Breast epithelium (tissue), 4 donors: ENCODE results near the gene VAMP1. TPM values are rescaled to one million over a fixed set of nuclear protein-coding genes. Genes with fewer than 3 reads are reported as not detected.

Source experiments
- DNase-seq, 2 donors: peaks; one replicate each; pipeline ENCODE4 v3.0.0-alpha.2; 2019; ENCODE audit warnings: low spot score in 2 of 2
- H3K27ac ChIP-seq, 2 donors: fragments of 200-600 bp; sonication (generic) in 1 of 2; one replicate each; pipeline ENCODE4 v1.5.1; 2016 to 2019; ENCODE audit warnings: mild to moderate bottlenecking in 1 of 2
- H3K27me3 ChIP-seq, 2 donors: fragments of 200-600 bp; sonication (generic) in 1 of 2; one replicate each; pipeline versions ENCODE4 v1.5.1 to v1.6.0; 2017 to 2019; ENCODE audit warnings: control low read depth in 1 of 2, mild to moderate bottlenecking in 1 of 2
- H3K36me3 ChIP-seq: fragments of 200-600 bp; one replicate; pipeline ENCODE4 v1.5.1; 2019
- H3K4me1 ChIP-seq, 2 donors: fragments of 200-600 bp; sonication (generic); one replicate each; pipeline ENCODE4 v1.5.1; 2016 to 2019; ENCODE audit warnings: control low read depth in 1 of 2
- H3K4me3 ChIP-seq, 3 donors: fragments of 200-600 bp; sonication (generic); 1 replicate in 2 of 3; 2 replicates in 1 of 3; pipeline ENCODE4 v1.5.1; 2016 to 2019; ENCODE audit warnings: mild to moderate bottlenecking in 3 of 3, moderate library complexity in 2 of 3
- H3K9me3 ChIP-seq, 2 donors: fragments of 200-600 bp; sonication (generic) in 1 of 2; one replicate each; pipeline ENCODE4 v1.5.1; 2016 to 2019; ENCODE audit warnings: control low read depth in 1 of 2
- POLR2A ChIP-seq: fragments of 450-650 bp; IDR thresholded peaks from one replicate; pipeline ENCODE4 v1.6.1; 2016; ENCODE audit warnings: antibody characterized with exemption, mild to moderate bottlenecking, moderate library complexity
- POLR2AphosphoS5 ChIP-seq, 3 donors: sonication (generic); formaldehyde crosslinking; IDR thresholded peaks; one replicate each; pipeline ENCODE4 v1.6.1; 2017; ENCODE audit warnings: antibody characterized with exemption in 3 of 3
- intact Hi-C: fragments of 100-400 bp; cut with DNase I; formaldehyde crosslinking; loops from one replicate; pipeline ENCODE4 v1.15.1; 2023; ENCODE audit warnings: low total_unique reads
- total RNA-seq, 3 donors: library from RNA; depleted of rRNA; stranded (reverse); fragments of >200 nt; gene quantifications; one replicate each; pipeline ENCODE4 v1.1.0, GENCODE V29; 2016
- TF ChIP-seq, protein P1 (sequence below), 3 donors: fragments of 450-650 bp; IDR thresholded peaks; one replicate each; pipeline ENCODE4 v1.5.1; 2016 to 2017; ENCODE audit warnings: antibody characterized with exemption in 3 of 3, mild to moderate bottlenecking in 3 of 3, moderate library complexity in 3 of 3

VAMP1 gene
- total RNA-seq, 3 donors from 2014 or later, result 8.2 to 12.5 (median 11.1) TPM

GRCh38 chr12:6451348-6452244 lies 18.9 kb downstream of the VAMP1 start, which contains the start of gene TAPBPL:
TSS of gene TAPBPL (plus strand) at chr12:6452042. CDS start at chr12:6452249, 207 bp downstream.
- intact Hi-C loops, result no loop called here
- Histone ChIP-seq H3K27me3 (no peaks in the 10 kb centered on the region), H3K27ac (peak within 1 kb of the TSS; percentile 95), H3K36me3 (no peaks in the 10 kb centered on the region), H3K9me3 (no peaks in the 10 kb centered on the region), H3K4me3 (peak within 1 kb of the TSS; percentile 66 to 78 (median 76)), H3K4me1 (peaks cover 7 to 11% of the 10 kb centered on the region in 2 donors)
- DNase-seq, result peak; percentile 77 to 81
- peak; percentile 3 to 69 (median 58) for TF ChIP-seq POLR2AphosphoS5 (IDR thresholded peaks at IDR 0.05)
- no peak for TF ChIP-seq POLR2A

GRCh38 chr12:6450869-6451347 lies 19.6 kb downstream of the VAMP1 start:
- H3K27ac ChIP-seq, result peak overlapping the region; percentile 95
- H3K27me3 ChIP-seq, result no peaks in the 10 kb centered on the region
- intact Hi-C loops, result no loop called here
- no peak for DNase-seq
- H3K36me3 ChIP-seq, result no peaks in the 10 kb centered on the region
- H3K4me1 ChIP-seq, result peaks cover 7 to 11% of the 10 kb centered on the region in 2 donors
- peak overlapping the region; percentile 66 to 78 (median 76) for H3K4me3 ChIP-seq
- H3K9me3 ChIP-seq, result no peaks in the 10 kb centered on the region
- TF ChIP-seq, protein P1, sequence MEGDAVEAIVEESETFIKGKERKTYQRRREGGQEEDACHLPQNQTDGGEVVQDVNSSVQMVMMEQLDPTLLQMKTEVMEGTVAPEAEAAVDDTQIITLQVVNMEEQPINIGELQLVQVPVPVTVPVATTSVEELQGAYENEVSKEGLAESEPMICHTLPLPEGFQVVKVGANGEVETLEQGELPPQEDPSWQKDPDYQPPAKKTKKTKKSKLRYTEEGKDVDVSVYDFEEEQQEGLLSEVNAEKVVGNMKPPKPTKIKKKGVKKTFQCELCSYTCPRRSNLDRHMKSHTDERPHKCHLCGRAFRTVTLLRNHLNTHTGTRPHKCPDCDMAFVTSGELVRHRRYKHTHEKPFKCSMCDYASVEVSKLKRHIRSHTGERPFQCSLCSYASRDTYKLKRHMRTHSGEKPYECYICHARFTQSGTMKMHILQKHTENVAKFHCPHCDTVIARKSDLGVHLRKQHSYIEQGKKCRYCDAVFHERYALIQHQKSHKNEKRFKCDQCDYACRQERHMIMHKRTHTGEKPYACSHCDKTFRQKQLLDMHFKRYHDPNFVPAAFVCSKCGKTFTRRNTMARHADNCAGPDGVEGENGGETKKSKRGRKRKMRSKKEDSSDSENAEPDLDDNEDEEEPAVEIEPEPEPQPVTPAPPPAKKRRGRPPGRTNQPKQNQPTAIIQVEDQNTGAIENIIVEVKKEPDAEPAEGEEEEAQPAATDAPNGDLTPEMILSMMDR (IDR thresholded peaks at IDR 0.05), result no peak
- no peak for TF ChIP-seq POLR2AphosphoS5 (IDR thresholded peaks at IDR 0.05)
- TF ChIP-seq POLR2A, result no peak

DNA sequence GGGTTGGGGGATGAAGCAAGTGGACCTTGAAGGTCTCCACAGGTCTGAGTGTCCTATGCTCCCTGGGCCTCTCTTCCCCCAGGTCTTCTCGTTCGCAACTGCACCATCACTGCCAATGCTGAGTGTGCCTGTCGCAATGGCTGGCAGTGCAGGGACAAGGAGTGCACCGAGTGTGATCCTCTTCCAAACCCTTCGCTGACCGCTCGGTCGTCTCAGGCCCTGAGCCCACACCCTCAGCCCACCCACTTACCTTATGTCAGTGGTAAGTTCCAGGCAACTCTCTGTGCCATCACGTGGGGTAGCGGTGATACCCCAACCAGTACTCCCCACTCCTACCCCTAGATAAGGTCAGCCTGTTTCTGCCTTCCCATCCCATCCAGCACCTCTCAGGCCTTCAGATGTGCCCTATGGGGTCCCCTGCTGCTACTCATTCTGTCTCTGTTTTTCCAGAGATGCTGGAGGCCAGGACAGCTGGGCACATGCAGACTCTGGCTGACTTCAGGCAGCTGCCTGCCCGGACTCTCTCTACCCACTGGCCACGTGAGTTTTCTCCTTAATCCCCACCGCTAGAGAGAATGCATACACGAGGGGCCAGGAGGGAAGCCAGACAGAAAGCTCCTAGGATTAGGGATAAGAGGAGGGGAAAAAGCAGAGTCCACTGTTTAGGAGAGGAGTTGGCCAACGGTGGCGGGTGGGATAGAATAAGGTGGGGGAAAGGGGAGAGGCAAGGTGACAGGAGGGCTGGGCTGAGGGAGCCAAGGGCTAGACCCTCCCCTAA lies 20.2 kb downstream of the VAMP1 start:
- intact Hi-C loops, result no loop called here
- DNase-seq, result no peak
- TF ChIP-seq POLR2A (no peak), POLR2AphosphoS5 (IDR thresholded peaks at IDR 0.05) (no peak)
- TF ChIP-seq, protein P1 (IDR thresholded peaks at IDR 0.05), result no peak
- Histone ChIP-seq H3K4me3 (peak overlapping the region; percentile 66 to 78 (median 76)), H3K4me1 (peaks cover 7 to 11% of the 10 kb centered on the region in 2 donors), H3K36me3 (no peaks in the 10 kb centered on the region), H3K27me3 (no peaks in the 10 kb centered on the region), H3K9me3 (no peaks in the 10 kb centered on the region), H3K27ac (peak overlapping the region; percentile 95)

DNA sequence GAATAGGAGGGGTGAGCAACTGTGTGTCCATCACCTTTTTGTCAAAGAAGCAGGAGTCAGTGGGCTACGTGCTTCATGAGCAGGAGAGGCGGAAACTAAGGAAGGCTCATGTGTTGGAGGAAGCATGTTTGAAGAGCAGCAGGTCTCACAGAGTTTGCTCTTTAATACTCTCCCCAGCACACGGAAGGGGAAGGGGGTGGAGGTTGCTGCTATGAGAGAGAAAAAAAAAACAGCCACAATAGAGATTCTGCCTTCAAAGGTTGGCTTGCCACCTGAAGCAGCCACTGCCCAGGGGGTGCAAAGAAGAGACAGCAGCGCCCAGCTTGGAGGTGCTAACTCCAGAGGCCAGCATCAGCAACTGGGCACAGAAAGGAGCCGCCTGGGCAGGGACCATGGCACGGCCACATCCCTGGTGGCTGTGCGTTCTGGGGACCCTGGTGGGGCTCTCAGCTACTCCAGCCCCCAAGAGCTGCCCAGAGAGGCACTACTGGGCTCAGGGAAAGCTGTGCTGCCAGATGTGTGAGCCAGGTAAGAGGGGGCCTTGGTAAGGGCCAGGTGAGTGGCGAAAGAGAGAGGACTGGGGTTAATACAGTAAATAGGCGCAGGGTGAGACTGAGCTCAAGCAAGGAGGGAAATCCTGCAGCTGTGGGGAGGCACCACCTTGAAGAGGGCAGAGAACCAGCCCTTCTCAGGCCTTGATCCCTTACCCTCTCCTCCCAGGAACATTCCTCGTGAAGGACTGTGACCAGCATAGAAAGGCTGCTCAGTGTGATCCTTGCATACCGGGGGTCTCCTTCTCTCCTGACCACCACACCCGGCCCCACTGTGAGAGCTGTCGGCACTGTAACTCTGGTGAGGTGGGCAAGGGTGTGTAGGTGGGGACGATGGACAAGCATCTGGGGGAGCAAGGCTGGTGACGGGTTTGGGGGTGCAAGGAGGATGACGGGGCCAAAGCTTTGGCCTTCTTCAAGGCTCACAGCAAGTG lies 25.5 kb downstream of the VAMP1 start, which contains the start of gene CD27:
Gene CD27 (plus strand): TSS at position 252 of the 985 bp plus-strand sequence. CDS start 141 bp downstream, at position 393.
- no peak for DNase-seq
- no peak within 1 kb of the TSS for H3K27ac ChIP-seq
- peaks cover 0 to 3% of the 10 kb centered on the region in 2 donors for H3K4me1 ChIP-seq
- no peaks in the 10 kb centered on the region for H3K27me3 ChIP-seq
- intact Hi-C loops, result no loop called here
- H3K9me3 ChIP-seq, result no peaks in the 10 kb centered on the region
- peak within 1 kb of the TSS in 2 of 3 donors; percentile 1 to 19 for H3K4me3 ChIP-seq
- TF ChIP-seq POLR2AphosphoS5 (IDR thresholded peaks at IDR 0.05), result no peak
- no peak for TF ChIP-seq POLR2A
- TF ChIP-seq, protein P1 (IDR thresholded peaks at IDR 0.05), result no peak
- H3K36me3 ChIP-seq, result no peaks in the 10 kb centered on the region
